WTC11 (cell line): ENCODE data around the gene RETREG2. TPM values are rescaled to one million over a fixed set of nuclear protein-coding genes. Genes with fewer than 3 reads are reported as not detected.

Experiments
- ATF1 ChIP-seq: sonication (generic); formaldehyde crosslinking; IDR thresholded peaks from 2 replicates; pipeline ENCODE4 v1.8.1; 2023; ENCODE audit warnings: mild to moderate bottlenecking, moderate library complexity, missing genetic modification reagents
- ATF2 ChIP-seq: sonication (generic); formaldehyde crosslinking; IDR thresholded peaks from 2 replicates; pipeline ENCODE4 v1.8.1; 2022; ENCODE audit warnings: low read depth, missing genetic modification reagents, borderline replicate concordance
- CDX4 ChIP-seq: fragments of 250-450 bp; sonication (Bioruptor Pico); IDR thresholded peaks from 2 replicates; pipeline ENCODE4 v1.9.0; 2021; ENCODE audit warnings: moderate library complexity, mild to moderate bottlenecking, inconsistent platforms, borderline replicate concordance
- CREM ChIP-seq: sonication (generic); formaldehyde crosslinking; IDR thresholded peaks from 2 replicates; pipeline ENCODE4 v1.8.1; 2022; ENCODE audit warnings: mild to moderate bottlenecking, missing genetic modification reagents, moderate library complexity
- EMX1 ChIP-seq: fragments of 250-450 bp; sonication (Bioruptor Pico); IDR thresholded peaks from 2 replicates; pipeline ENCODE4 v1.8.0; 2021; ENCODE audit warnings: mild to moderate bottlenecking
- ESRRA ChIP-seq: sonication (generic); formaldehyde crosslinking; IDR thresholded peaks from 2 replicates; pipeline ENCODE4 v1.8.1; 2022; ENCODE audit warnings: mild to moderate bottlenecking, missing genetic modification reagents, borderline replicate concordance
- GRHL2 ChIP-seq: fragments of 250-450 bp; sonication (Bioruptor Pico); IDR thresholded peaks from 2 replicates; pipeline ENCODE4 v1.8.0; 2022; ENCODE audit warnings: mild to moderate bottlenecking, moderate library complexity; ENCODE audit not compliant: insufficient replicate concordance, severe bottlenecking
- HMGA2 ChIP-seq: fragments of 250-450 bp; sonication (Bioruptor Pico); IDR thresholded peaks from 2 replicates; pipeline ENCODE4 v1.4.0; 2021; ENCODE audit warnings: mild to moderate bottlenecking, moderate library complexity
- IRF1 ChIP-seq: sonication (generic); formaldehyde crosslinking; IDR thresholded peaks from 2 replicates; pipeline ENCODE4 v1.8.0; 2023; ENCODE audit warnings: missing genetic modification reagents
- IRF2 ChIP-seq: sonication (generic); formaldehyde crosslinking; IDR thresholded peaks from 2 replicates; pipeline ENCODE4 v1.8.0; 2022; ENCODE audit warnings: low read depth, missing genetic modification reagents, borderline replicate concordance
- MYBL2 ChIP-seq: sonication (generic); formaldehyde crosslinking; IDR thresholded peaks from 2 replicates; pipeline ENCODE4 v1.8.1; 2023; ENCODE audit warnings: mild to moderate bottlenecking, moderate library complexity, missing genetic modification reagents
- NFE2L1 ChIP-seq: sonication (generic); formaldehyde crosslinking; IDR thresholded peaks from 2 replicates; pipeline ENCODE4 v1.8.1; 2023; ENCODE audit warnings: missing genetic modification reagents
- OVOL2 ChIP-seq: fragments of 250-450 bp; sonication (Bioruptor Pico); IDR thresholded peaks from 2 replicates; pipeline ENCODE4 v1.9.0; 2021; ENCODE audit warnings: mild to moderate bottlenecking, borderline replicate concordance
- SMAD4 ChIP-seq: sonication (generic); formaldehyde crosslinking; IDR thresholded peaks from 2 replicates; pipeline ENCODE4 v1.8.0; 2022; ENCODE audit warnings: mild to moderate bottlenecking, missing genetic modification reagents
- STAT6 ChIP-seq: sonication (generic); formaldehyde crosslinking; conservative IDR thresholded peaks from 2 replicates; pipeline ENCODE4 v1.8.1; 2023; ENCODE audit warnings: mild to moderate bottlenecking, low read depth, missing genetic modification reagents, moderate library complexity
- TCF7 ChIP-seq: sonication (generic); formaldehyde crosslinking; IDR thresholded peaks from 2 replicates; pipeline ENCODE4 v1.8.0; 2022; ENCODE audit warnings: mild to moderate bottlenecking, low read depth, missing genetic modification reagents, moderate library complexity
- TEAD4 ChIP-seq: sonication (generic); formaldehyde crosslinking; IDR thresholded peaks from 2 replicates; pipeline ENCODE4 v1.8.0; 2022; ENCODE audit warnings: mild to moderate bottlenecking, missing genetic modification reagents
- TP53 ChIP-seq: sonication (generic); formaldehyde crosslinking; IDR thresholded peaks from 2 replicates; pipeline ENCODE4 v1.8.1; 2023; ENCODE audit warnings: mild to moderate bottlenecking, missing genetic modification reagents
- USF1 ChIP-seq: sonication (generic); formaldehyde crosslinking; IDR thresholded peaks from 2 replicates; pipeline ENCODE4 v1.8.0; 2022; ENCODE audit warnings: mild to moderate bottlenecking, missing genetic modification reagents
- USF2 ChIP-seq: sonication (generic); formaldehyde crosslinking; IDR thresholded peaks from 2 replicates; pipeline ENCODE4 v1.8.1; 2023; ENCODE audit warnings: mild to moderate bottlenecking, missing genetic modification reagents, moderate library complexity
- ZNF263 ChIP-seq: sonication (generic); formaldehyde crosslinking; IDR thresholded peaks from 2 replicates; pipeline ENCODE4 v1.8.1; 2022; ENCODE audit warnings: low read depth, mild to moderate bottlenecking, moderate library complexity, missing genetic modification reagents
- total RNA-seq: library from RNA; stranded (reverse); gene quantifications from 3 replicates; pipeline ENCODE4 v1.2.3, GENCODE V29; 2021
- TF ChIP-seq, protein P1 (sequence below): sonication (generic); formaldehyde crosslinking; IDR thresholded peaks from 2 replicates; pipeline ENCODE4 v1.8.1; 2022; ENCODE audit warnings: mild to moderate bottlenecking, missing genetic modification reagents, moderate library complexity, borderline replicate concordance
- TF ChIP-seq, protein P2 (sequence below): sonication (generic); formaldehyde crosslinking; IDR thresholded peaks from 2 replicates; pipeline ENCODE4 v1.8.0; 2022; ENCODE audit warnings: mild to moderate bottlenecking, missing genetic modification reagents
- TF ChIP-seq, protein P3 (sequence below): sonication (generic); formaldehyde crosslinking; IDR thresholded peaks from 2 replicates; pipeline ENCODE4 v1.8.0; 2022; ENCODE audit warnings: mild to moderate bottlenecking, missing genetic modification reagents
- TF ChIP-seq, protein P4 (sequence below): fragments of 250-450 bp; sonication (Bioruptor Pico); IDR thresholded peaks from 2 replicates; pipeline ENCODE4 v1.9.0; 2021; ENCODE audit warnings: mild to moderate bottlenecking

Gene RETREG2
- total RNA-seq, 1 experiment from 2014 or later: 60.2 TPM

DNA sequence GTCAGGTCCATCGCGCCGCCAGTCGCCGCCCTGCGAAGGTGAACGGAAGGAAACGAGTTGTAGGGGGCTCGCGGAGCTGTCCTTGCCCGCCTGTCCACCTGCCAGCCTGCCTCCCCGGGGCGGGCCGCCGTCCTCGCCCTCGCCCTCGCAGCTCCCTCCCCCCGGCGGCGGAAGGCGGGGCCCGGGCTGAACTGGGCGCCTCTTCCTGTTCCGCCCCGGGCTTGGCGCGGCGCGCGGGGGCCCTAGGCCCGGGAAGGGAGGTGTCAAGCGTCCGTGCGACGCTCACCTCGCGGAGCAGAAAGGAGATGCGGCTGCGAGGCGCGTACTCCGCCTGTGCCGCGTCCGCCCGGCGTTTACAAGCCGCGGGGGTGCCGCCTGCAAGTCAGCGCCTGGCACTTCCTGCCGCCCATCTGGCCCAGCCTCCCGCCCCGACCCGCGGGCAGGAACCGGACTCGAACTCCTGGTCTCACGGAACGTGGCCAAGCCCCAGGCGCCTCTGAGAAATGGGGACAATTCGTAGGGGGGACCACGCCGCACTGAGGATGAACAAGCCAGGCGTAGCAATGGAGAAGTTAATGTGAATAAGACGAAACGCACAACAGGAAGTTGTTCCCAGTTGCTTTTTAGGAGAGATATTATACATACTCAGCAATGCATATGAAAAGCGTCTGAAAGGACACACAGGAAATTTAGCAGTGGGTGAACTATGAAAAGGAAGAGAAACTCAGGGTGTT is 1.1 kb upstream of the RETREG2 start, which contains the start of gene CNPPD1 (continued):
- TF ChIP-seq, protein P1, sequence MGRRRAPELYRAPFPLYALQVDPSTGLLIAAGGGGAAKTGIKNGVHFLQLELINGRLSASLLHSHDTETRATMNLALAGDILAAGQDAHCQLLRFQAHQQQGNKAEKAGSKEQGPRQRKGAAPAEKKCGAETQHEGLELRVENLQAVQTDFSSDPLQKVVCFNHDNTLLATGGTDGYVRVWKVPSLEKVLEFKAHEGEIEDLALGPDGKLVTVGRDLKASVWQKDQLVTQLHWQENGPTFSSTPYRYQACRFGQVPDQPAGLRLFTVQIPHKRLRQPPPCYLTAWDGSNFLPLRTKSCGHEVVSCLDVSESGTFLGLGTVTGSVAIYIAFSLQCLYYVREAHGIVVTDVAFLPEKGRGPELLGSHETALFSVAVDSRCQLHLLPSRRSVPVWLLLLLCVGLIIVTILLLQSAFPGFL (CRISPR knock-in tag): no peak
- TF ChIP-seq IRF2 (CRISPR knock-in tag) (no peak), ATF2 (CRISPR knock-in tag) (no peak), SMAD4 (no peak), EMX1 (CRISPR knock-in tag) (no peak), GRHL2 (no peak), CREM (CRISPR knock-in tag) (peak; percentile 74; the same call in 1 of the 2 replicates), CDX4 (no peak), MYBL2 (peak; percentile 95), TP53 (CRISPR knock-in tag) (peak; percentile 79), TCF7 (CRISPR knock-in tag) (peak; percentile 36; the same call in 1 of the 2 replicates), IRF1 (no peak; the same call in 1 of the 2 replicates), NFE2L1 (no peak), TEAD4 (CRISPR knock-in tag) (no peak), HMGA2 (CRISPR knock-in tag) (no peak), OVOL2 (CRISPR knock-in tag) (no peak), ATF1 (CRISPR knock-in tag) (no peak), STAT6 (CRISPR knock-in tag) (no peak), ZNF263 (CRISPR knock-in tag) (no peak), ESRRA (CRISPR knock-in tag) (no peak), USF2 (peak; percentile 70), USF1 (CRISPR knock-in tag) (peak; percentile 27; the same call in 1 of the 2 replicates)
- TF ChIP-seq, protein P2, sequence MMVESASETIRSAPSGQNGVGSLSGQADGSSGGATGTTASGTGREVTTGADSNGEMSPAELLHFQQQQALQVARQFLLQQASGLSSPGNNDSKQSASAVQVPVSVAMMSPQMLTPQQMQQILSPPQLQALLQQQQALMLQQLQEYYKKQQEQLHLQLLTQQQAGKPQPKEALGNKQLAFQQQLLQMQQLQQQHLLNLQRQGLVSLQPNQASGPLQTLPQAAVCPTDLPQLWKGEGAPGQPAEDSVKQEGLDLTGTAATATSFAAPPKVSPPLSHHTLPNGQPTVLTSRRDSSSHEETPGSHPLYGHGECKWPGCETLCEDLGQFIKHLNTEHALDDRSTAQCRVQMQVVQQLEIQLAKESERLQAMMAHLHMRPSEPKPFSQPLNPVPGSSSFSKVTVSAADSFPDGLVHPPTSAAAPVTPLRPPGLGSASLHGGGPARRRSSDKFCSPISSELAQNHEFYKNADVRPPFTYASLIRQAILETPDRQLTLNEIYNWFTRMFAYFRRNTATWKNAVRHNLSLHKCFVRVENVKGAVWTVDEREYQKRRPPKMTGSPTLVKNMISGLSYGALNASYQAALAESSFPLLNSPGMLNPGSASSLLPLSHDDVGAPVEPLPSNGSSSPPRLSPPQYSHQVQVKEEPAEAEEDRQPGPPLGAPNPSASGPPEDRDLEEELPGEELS: peak; percentile 85; the same call in 1 of the 2 replicates
- TF ChIP-seq, protein P3, sequence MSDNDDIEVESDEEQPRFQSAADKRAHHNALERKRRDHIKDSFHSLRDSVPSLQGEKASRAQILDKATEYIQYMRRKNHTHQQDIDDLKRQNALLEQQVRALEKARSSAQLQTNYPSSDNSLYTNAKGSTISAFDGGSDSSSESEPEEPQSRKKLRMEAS (CRISPR knock-in tag): no peak; the same call in none of the 2 replicates
- TF ChIP-seq, protein P4, sequence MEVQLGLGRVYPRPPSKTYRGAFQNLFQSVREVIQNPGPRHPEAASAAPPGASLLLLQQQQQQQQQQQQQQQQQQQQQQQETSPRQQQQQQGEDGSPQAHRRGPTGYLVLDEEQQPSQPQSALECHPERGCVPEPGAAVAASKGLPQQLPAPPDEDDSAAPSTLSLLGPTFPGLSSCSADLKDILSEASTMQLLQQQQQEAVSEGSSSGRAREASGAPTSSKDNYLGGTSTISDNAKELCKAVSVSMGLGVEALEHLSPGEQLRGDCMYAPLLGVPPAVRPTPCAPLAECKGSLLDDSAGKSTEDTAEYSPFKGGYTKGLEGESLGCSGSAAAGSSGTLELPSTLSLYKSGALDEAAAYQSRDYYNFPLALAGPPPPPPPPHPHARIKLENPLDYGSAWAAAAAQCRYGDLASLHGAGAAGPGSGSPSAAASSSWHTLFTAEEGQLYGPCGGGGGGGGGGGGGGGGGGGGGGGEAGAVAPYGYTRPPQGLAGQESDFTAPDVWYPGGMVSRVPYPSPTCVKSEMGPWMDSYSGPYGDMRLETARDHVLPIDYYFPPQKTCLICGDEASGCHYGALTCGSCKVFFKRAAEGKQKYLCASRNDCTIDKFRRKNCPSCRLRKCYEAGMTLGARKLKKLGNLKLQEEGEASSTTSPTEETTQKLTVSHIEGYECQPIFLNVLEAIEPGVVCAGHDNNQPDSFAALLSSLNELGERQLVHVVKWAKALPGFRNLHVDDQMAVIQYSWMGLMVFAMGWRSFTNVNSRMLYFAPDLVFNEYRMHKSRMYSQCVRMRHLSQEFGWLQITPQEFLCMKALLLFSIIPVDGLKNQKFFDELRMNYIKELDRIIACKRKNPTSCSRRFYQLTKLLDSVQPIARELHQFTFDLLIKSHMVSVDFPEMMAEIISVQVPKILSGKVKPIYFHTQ: no peak
